ENCODE results near the gene WFDC8. TPM values are rescaled to one million over a fixed set of nuclear protein-coding genes. Genes with fewer than 3 reads are reported as not detected.

WFDC8 gene
- total and polyA plus RNA-seq, 2 of the 13 experiments (the other 11 are each of a cell fraction or from before 2014, with no cell fraction given) = not detected

DNA sequence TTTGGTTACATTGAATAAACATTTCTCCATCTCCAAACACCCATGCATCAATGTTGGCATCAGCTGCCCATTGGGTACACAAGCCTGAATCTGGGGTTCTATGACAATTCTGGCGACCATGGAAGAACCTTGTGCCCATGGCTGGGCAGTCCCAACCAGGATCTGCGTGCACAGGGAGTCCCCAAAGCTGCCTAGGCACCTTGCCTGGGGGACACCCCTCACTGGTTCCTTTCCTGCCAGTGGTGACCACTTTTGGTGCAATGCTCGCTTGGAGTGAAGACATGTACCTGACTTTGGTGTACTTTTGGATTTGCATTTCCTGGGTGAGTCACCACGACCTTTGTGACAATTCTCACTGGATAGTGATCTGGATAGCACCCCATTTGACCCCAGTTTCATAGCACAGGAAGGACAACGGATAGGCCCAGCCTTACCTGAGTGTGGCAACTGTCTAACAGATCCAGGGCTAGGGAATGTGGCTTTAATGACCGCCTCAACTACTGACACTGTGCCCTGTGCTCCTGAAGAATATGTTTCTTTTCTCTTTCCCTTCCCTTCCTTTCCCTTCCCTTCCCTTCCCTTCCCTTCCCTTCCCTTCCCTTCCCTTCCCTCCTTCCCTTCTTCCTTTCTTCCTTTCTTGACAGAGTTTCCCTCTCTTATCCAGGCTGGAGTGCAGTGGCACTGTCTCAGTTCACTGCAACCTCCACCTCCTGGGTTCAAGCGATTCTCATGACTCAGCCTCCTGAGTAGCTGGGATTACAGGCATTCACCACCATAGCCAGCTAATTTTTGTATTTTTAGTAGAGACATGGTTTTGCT is 70.8 kb downstream of the WFDC8 start (continued):
- TF ChIP-seq, protein P1, sequence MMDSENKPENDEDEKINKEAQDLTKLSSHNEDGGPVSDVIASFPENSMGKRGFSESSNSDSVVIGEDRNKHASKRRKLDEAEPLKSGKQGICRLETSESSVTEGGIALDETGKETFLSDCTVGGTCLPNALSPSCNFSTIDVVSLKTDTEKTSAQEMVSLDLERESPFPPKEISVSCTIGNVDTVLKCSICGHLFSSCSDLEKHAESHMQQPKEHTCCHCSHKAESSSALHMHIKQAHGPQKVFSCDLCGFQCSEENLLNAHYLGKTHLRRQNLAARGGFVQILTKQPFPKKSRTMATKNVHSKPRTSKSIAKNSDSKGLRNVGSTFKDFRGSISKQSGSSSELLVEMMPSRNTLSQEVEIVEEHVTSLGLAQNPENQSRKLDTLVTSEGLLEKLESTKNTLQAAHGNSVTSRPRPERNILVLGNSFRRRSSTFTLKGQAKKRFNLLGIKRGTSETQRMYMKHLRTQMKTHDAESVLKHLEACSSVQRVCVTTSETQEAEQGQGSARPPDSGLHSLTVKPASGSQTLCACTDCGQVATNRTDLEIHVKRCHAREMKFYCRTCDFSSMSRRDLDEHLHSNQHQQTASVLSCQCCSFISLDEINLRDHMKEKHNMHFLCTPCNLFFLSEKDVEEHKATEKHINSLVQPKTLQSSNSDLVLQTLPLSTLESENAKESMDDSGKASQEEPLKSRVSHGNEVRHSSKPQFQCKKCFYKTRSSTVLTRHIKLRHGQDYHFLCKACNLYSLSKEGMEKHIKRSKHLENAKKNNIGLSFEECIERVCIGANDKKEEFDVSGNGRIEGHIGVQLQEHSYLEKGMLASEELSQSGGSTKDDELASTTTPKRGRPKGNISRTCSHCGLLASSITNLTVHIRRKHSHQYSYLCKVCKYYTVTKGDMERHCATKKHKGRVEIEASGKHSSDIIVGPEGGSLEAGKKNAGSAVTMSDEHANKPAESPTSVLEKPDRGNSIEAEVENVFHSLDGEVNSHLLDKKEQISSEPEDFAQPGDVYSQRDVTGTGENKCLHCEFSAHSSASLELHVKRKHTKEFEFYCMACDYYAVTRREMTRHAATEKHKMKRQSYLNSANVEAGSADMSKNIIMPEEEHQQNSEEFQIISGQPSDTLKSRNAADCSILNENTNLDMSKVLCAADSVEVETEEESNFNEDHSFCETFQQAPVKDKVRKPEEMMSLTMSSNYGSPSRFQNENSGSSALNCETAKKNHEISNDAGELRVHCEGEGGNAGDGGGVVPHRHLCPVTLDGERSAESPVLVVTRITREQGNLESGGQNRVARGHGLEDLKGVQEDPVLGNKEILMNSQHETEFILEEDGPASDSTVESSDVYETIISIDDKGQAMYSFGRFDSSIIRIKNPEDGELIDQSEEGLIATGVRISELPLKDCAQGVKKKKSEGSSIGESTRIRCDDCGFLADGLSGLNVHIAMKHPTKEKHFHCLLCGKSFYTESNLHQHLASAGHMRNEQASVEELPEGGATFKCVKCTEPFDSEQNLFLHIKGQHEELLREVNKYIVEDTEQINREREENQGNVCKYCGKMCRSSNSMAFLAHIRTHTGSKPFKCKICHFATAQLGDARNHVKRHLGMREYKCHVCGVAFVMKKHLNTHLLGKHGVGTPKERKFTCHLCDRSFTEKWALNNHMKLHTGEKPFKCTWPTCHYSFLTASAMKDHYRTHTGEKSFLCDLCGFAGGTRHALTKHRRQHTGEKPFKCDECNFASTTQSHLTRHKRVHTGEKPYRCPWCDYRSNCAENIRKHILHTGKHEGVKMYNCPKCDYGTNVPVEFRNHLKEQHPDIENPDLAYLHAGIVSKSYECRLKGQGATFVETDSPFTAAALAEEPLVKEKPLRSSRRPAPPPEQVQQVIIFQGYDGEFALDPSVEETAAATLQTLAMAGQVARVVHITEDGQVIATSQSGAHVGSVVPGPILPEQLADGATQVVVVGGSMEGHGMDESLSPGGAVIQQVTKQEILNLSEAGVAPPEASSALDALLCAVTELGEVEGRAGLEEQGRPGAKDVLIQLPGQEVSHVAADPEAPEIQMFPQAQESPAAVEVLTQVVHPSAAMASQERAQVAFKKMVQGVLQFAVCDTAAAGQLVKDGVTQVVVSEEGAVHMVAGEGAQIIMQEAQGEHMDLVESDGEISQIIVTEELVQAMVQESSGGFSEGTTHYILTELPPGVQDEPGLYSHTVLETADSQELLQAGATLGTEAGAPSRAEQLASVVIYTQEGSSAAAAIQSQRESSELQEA (CRISPR knock-in tag; IDR thresholded peaks at IDR 0.05; ENCODE audit: not compliant biosample characterization) = no peak
- TF ChIP-seq AHR (CRISPR knock-in tag; IDR thresholded peaks at IDR 0.05) (no peak), PCBP1 (IDR thresholded peaks at IDR 0.05; ENCODE audit: borderline replicate concordance, low read depth, low read length) (peak; percentile 86; the same call in 1 of the 2 replicates), KAT2B (IDR thresholded peaks at IDR 0.05; ENCODE audit: borderline replicate concordance, low read depth, low read length) (no peak), ZNF24 (IDR thresholded peaks at IDR 0.05) (no peak), ZNF652 (CRISPR knock-in tag; IDR thresholded peaks at IDR 0.05; ENCODE audit: borderline replicate concordance, low read depth) (no peak), IRF2 (CRISPR knock-in tag; IDR thresholded peaks at IDR 0.05) (no peak), MIER3 (CRISPR knock-in tag; IDR thresholded peaks at IDR 0.05; ENCODE audit: borderline replicate concordance) (no peak), ZFY (CRISPR knock-in tag; IDR thresholded peaks at IDR 0.05) (no peak), ZNF660 (CRISPR knock-in tag; IDR thresholded peaks at IDR 0.05; ENCODE audit: borderline replicate concordance, low read depth) (no peak), FOSL2 (CRISPR knock-in tag; IDR thresholded peaks at IDR 0.05) (peak; percentile 83)
- TF ChIP-seq, protein P2, sequence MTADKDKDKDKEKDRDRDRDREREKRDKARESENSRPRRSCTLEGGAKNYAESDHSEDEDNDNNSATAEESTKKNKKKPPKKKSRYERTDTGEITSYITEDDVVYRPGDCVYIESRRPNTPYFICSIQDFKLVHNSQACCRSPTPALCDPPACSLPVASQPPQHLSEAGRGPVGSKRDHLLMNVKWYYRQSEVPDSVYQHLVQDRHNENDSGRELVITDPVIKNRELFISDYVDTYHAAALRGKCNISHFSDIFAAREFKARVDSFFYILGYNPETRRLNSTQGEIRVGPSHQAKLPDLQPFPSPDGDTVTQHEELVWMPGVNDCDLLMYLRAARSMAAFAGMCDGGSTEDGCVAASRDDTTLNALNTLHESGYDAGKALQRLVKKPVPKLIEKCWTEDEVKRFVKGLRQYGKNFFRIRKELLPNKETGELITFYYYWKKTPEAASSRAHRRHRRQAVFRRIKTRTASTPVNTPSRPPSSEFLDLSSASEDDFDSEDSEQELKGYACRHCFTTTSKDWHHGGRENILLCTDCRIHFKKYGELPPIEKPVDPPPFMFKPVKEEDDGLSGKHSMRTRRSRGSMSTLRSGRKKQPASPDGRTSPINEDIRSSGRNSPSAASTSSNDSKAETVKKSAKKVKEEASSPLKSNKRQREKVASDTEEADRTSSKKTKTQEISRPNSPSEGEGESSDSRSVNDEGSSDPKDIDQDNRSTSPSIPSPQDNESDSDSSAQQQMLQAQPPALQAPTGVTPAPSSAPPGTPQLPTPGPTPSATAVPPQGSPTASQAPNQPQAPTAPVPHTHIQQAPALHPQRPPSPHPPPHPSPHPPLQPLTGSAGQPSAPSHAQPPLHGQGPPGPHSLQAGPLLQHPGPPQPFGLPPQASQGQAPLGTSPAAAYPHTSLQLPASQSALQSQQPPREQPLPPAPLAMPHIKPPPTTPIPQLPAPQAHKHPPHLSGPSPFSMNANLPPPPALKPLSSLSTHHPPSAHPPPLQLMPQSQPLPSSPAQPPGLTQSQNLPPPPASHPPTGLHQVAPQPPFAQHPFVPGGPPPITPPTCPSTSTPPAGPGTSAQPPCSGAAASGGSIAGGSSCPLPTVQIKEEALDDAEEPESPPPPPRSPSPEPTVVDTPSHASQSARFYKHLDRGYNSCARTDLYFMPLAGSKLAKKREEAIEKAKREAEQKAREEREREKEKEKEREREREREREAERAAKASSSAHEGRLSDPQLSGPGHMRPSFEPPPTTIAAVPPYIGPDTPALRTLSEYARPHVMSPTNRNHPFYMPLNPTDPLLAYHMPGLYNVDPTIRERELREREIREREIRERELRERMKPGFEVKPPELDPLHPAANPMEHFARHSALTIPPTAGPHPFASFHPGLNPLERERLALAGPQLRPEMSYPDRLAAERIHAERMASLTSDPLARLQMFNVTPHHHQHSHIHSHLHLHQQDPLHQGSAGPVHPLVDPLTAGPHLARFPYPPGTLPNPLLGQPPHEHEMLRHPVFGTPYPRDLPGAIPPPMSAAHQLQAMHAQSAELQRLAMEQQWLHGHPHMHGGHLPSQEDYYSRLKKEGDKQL (CRISPR knock-in tag; IDR thresholded peaks at IDR 0.05; ENCODE audit: low read depth) = no peak
- TF ChIP-seq, protein P3, sequence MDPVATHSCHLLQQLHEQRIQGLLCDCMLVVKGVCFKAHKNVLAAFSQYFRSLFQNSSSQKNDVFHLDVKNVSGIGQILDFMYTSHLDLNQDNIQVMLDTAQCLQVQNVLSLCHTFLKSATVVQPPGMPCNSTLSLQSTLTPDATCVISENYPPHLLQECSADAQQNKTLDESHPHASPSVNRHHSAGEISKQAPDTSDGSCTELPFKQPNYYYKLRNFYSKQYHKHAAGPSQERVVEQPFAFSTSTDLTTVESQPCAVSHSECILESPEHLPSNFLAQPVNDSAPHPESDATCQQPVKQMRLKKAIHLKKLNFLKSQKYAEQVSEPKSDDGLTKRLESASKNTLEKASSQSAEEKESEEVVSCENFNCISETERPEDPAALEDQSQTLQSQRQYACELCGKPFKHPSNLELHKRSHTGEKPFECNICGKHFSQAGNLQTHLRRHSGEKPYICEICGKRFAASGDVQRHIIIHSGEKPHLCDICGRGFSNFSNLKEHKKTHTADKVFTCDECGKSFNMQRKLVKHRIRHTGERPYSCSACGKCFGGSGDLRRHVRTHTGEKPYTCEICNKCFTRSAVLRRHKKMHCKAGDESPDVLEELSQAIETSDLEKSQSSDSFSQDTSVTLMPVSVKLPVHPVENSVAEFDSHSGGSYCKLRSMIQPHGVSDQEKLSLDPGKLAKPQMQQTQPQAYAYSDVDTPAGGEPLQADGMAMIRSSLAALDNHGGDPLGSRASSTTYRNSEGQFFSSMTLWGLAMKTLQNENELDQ (CRISPR knock-in tag; IDR thresholded peaks at IDR 0.05; ENCODE audit: borderline replicate concordance) = no peak
